EH (cell line): ENCODE results near the gene PVRIG.
"Not testable (repeated sequence)": the region's sequence is repeated elsewhere in the genome, so short reads cannot be mapped to it uniquely, and the experiment has no call there.

Experiments used
- DNase-seq: peaks from one replicate; pipeline ENCODE4 v3.0.0-alpha.2; 2015; ENCODE audit warnings: low read depth

PVRIG gene

GRCh38 chr7:100239975-100240374 lies 20.2 kb downstream of the PVRIG start:
- not testable (repeated sequence) for DNase-seq

GRCh38 chr7:100243385-100243784 lies 23.6 kb downstream of the PVRIG start:
- peak; percentile 29 for DNase-seq

GRCh38 chr7:100244988-100245605 lies 25.3 kb downstream of the PVRIG start:
- peak; percentile 23 for DNase-seq

- DNase-seq, result peak; percentile 31
These were observed 26.5 kb downstream of the PVRIG start for GRCh38 chr7:100246121-100246864.

GRCh38 chr7:100246865-100247137 lies 27.1 kb downstream of the PVRIG start:
- DNase-seq, result not testable (repeated sequence)

GRCh38 chr7:100247152-100247757 lies 27.5 kb downstream of the PVRIG start:
- DNase-seq, result peak; percentile 76

GRCh38 chr7:100248483-100248882 lies 28.7 kb downstream of the PVRIG start:
- DNase-seq, result no peak

GRCh38 chr7:100257017-100257416 lies 37.3 kb downstream of the PVRIG start:
- no peak for DNase-seq

- DNase-seq, result not testable (repeated sequence)
These were observed 40.2 kb downstream of the PVRIG start for GRCh38 chr7:100259984-100260383.

- DNase-seq, result not testable (repeated sequence)
These were observed 43.1 kb downstream of the PVRIG start for GRCh38 chr7:100262896-100263295.

- DNase-seq, result not testable (repeated sequence)
These were observed 44.5 kb downstream of the PVRIG start for GRCh38 chr7:100264223-100264622.

GRCh38 chr7:100264669-100265165 lies 45.0 kb downstream of the PVRIG start:
- peak; percentile 41 for DNase-seq

- DNase-seq, result peak; percentile 20
These were observed 46.1 kb downstream of the PVRIG start for GRCh38 chr7:100265851-100266250.

GRCh38 chr7:100266576-100267354 lies 47.0 kb downstream of the PVRIG start:
- DNase-seq, result no peak

GRCh38 chr7:100267648-100268047 lies 47.9 kb downstream of the PVRIG start:
- no peak for DNase-seq

- DNase-seq, result not testable (repeated sequence)
These were observed 49.1 kb downstream of the PVRIG start for GRCh38 chr7:100268882-100269281.

GRCh38 chr7:100269306-100270045 lies 49.7 kb downstream of the PVRIG start:
- DNase-seq, result not testable (repeated sequence)

- not testable (repeated sequence) for DNase-seq
These were observed 50.5 kb downstream of the PVRIG start for GRCh38 chr7:100270046-100270918.
